ENCODE data around the gene TUBA3E. TPM values are rescaled to one million over a fixed set of nuclear protein-coding genes. Genes with fewer than 3 reads are reported as not detected.
"Not testable (repeated sequence)": the region's sequence is repeated elsewhere in the genome, so short reads cannot be mapped to it uniquely, and the experiment has no call there.

Gene TUBA3E
- total RNA-seq, 1 donor from 2014 or later, result not detected

GRCh38 chr2:130219147-130219546 is 20.9 kb upstream of the TUBA3E start:
- H3K27ac Mint-ChIP-seq; H3K36me3 Mint-ChIP-seq (ENCODE audit: low read depth); H3K4me3 Mint-ChIP-seq; H3K9me3 Mint-ChIP-seq; H3K4me1 Mint-ChIP-seq; DNase-seq; intact Hi-C loops (cut with micrococcal nuclease): not testable (repeated sequence)
- peaks cover 19% of the 10 kb centered on the region for H3K27me3 Mint-ChIP-seq

- H3K27ac Mint-ChIP-seq; H3K9me3 Mint-ChIP-seq; H3K4me3 Mint-ChIP-seq; H3K4me1 Mint-ChIP-seq; H3K36me3 Mint-ChIP-seq (ENCODE audit: low read depth); intact Hi-C loops (cut with micrococcal nuclease); DNase-seq: not testable (repeated sequence)
- H3K27me3 Mint-ChIP-seq, result peaks cover 10% of the 10 kb centered on the region
Observed at GRCh38 chr2:130207051-130207450, 8.8 kb upstream of the TUBA3E start.

GRCh38 chr2:130203150-130203549 is 4.9 kb upstream of the TUBA3E start:
- H3K27me3 Mint-ChIP-seq; H3K4me1 Mint-ChIP-seq; DNase-seq; H3K27ac Mint-ChIP-seq; intact Hi-C loops (cut with micrococcal nuclease); H3K36me3 Mint-ChIP-seq (ENCODE audit: low read depth); H3K4me3 Mint-ChIP-seq; H3K9me3 Mint-ChIP-seq: not testable (repeated sequence)

- H3K4me1 Mint-ChIP-seq; H3K36me3 Mint-ChIP-seq (ENCODE audit: low read depth); H3K27me3 Mint-ChIP-seq; intact Hi-C loops (cut with micrococcal nuclease); H3K27ac Mint-ChIP-seq; H3K9me3 Mint-ChIP-seq; DNase-seq; H3K4me3 Mint-ChIP-seq: not testable (repeated sequence)
Observed at GRCh38 chr2:130202518-130202917, 4.3 kb upstream of the TUBA3E start.

- intact Hi-C loops (cut with micrococcal nuclease); DNase-seq; H3K27me3 Mint-ChIP-seq: not testable (repeated sequence)
Observed at GRCh38 chr2:130196052-130196451, 2.2 kb downstream of the TUBA3E start.

GRCh38 chr2:130195089-130195635 is 3.1 kb downstream of the TUBA3E start:
- intact Hi-C loops (cut with micrococcal nuclease); DNase-seq; H3K9me3 Mint-ChIP-seq; H3K4me1 Mint-ChIP-seq; H3K4me3 Mint-ChIP-seq; H3K27ac Mint-ChIP-seq; H3K27me3 Mint-ChIP-seq: not testable (repeated sequence)
- H3K36me3 Mint-ChIP-seq (ENCODE audit: low read depth), result peaks cover 12% of the 10 kb centered on the region

More at GRCh38 chr2:130196052-130196451, 2.2 kb downstream of the TUBA3E start:
- not testable (repeated sequence) for H3K36me3 Mint-ChIP-seq (ENCODE audit: low read depth); H3K27ac Mint-ChIP-seq; H3K4me3 Mint-ChIP-seq; H3K9me3 Mint-ChIP-seq; H3K4me1 Mint-ChIP-seq

- H3K4me1 Mint-ChIP-seq; H3K27ac Mint-ChIP-seq; H3K4me3 Mint-ChIP-seq; DNase-seq; H3K27me3 Mint-ChIP-seq; intact Hi-C loops (cut with micrococcal nuclease); H3K9me3 Mint-ChIP-seq: not testable (repeated sequence)
- H3K36me3 Mint-ChIP-seq (ENCODE audit: low read depth), result peaks cover 15% of the 10 kb centered on the region
Observed at GRCh38 chr2:130193824-130194223, 4.4 kb downstream of the TUBA3E start.

GRCh38 chr2:130192451-130192850 is 5.8 kb downstream of the TUBA3E start:
- DNase-seq; H3K4me1 Mint-ChIP-seq; intact Hi-C loops (cut with micrococcal nuclease); H3K27ac Mint-ChIP-seq; H3K27me3 Mint-ChIP-seq; H3K9me3 Mint-ChIP-seq; H3K4me3 Mint-ChIP-seq: not testable (repeated sequence)
- H3K36me3 Mint-ChIP-seq (ENCODE audit: low read depth), result peaks cover 18% of the 10 kb centered on the region

GRCh38 chr2:130191319-130191718 is 6.9 kb downstream of the TUBA3E start:
- not testable (repeated sequence) for H3K4me1 Mint-ChIP-seq, DNase-seq

GRCh38 chr2:130190237-130190636 is 8.0 kb downstream of the TUBA3E start:
- Mint-ChIP-seq H3K4me3 (no peak overlapping the region), H3K27me3 (no peaks in the 10 kb centered on the region), H3K36me3 (ENCODE audit: low read depth) (peaks cover 26% of the 10 kb centered on the region), H3K27ac (no peak overlapping the region), H3K9me3 (no peaks in the 10 kb centered on the region), H3K4me1 (peaks cover 6% of the 10 kb centered on the region)
- intact Hi-C loops (cut with micrococcal nuclease), result no loop called here
- DNase-seq, result no peak

More at GRCh38 chr2:130191319-130191718, 6.9 kb downstream of the TUBA3E start:
- intact Hi-C loops (cut with micrococcal nuclease); H3K27ac Mint-ChIP-seq; H3K27me3 Mint-ChIP-seq; H3K9me3 Mint-ChIP-seq; H3K4me3 Mint-ChIP-seq: not testable (repeated sequence)
- H3K36me3 Mint-ChIP-seq (ENCODE audit: low read depth), result peaks cover 21% of the 10 kb centered on the region

- H3K27me3 Mint-ChIP-seq; intact Hi-C loops (cut with micrococcal nuclease); H3K4me1 Mint-ChIP-seq; DNase-seq; H3K4me3 Mint-ChIP-seq; H3K27ac Mint-ChIP-seq; H3K9me3 Mint-ChIP-seq: not testable (repeated sequence)
- H3K36me3 Mint-ChIP-seq (ENCODE audit: low read depth), result peaks cover 28% of the 10 kb centered on the region
Observed at GRCh38 chr2:130188958-130189357, 9.3 kb downstream of the TUBA3E start.

GRCh38 chr2:130187859-130188792 is 10.1 kb downstream of the TUBA3E start:
- intact Hi-C loops (cut with micrococcal nuclease); H3K27me3 Mint-ChIP-seq; H3K4me1 Mint-ChIP-seq; H3K9me3 Mint-ChIP-seq; DNase-seq; H3K4me3 Mint-ChIP-seq: not testable (repeated sequence)
- H3K27ac Mint-ChIP-seq, result peak overlapping the region; percentile 41
- H3K36me3 Mint-ChIP-seq (ENCODE audit: low read depth), result peaks cover 32% of the 10 kb centered on the region

- Mint-ChIP-seq H3K36me3 (ENCODE audit: low read depth) (peaks cover 29% of the 10 kb centered on the region), H3K9me3 (no peaks in the 10 kb centered on the region), H3K4me1 (peaks cover 9% of the 10 kb centered on the region), H3K4me3 (no peak overlapping the region), H3K27me3 (no peaks in the 10 kb centered on the region), H3K27ac (no peak overlapping the region)
- intact Hi-C loops (cut with micrococcal nuclease), result no loop called here
- DNase-seq, result no peak
Observed at GRCh38 chr2:130187268-130187667, 11.0 kb downstream of the TUBA3E start.

GRCh38 chr2:130186391-130186790 is 11.8 kb downstream of the TUBA3E start:
- Mint-ChIP-seq H3K27ac (peak overlapping the region; percentile 48), H3K27me3 (no peaks in the 10 kb centered on the region), H3K4me3 (no peak overlapping the region), H3K4me1 (peaks cover 9% of the 10 kb centered on the region), H3K9me3 (no peaks in the 10 kb centered on the region), H3K36me3 (ENCODE audit: low read depth) (peaks cover 26% of the 10 kb centered on the region)
- intact Hi-C loops (cut with micrococcal nuclease), result no loop called here
- DNase-seq, result no peak

Measured in activated CD4-positive, alpha-beta T cell treated with anti-CD3 and anti-CD28 coated beads, Interleukin-2, amount 10 ng/mL, durations not matched to agents 24 days and 14 days (primary cell).